H9 (cell line): Measurements from ENCODE around the gene ARL4C. TPM values are rescaled to one million over a fixed set of nuclear protein-coding genes. Genes with fewer than 3 reads are reported as not detected.

Source experiments
- DNase-seq: peaks from one replicate; pipeline ENCODE4 v3.0.0-alpha.2; 2017
- H2AFZ ChIP-seq: one replicate; pipeline ENCODE4 v1.6.1; 2013; ENCODE audit warnings: mild to moderate bottlenecking, low read length, control low read depth, moderate library complexity
- H2AK5ac ChIP-seq: 2 replicates; pipeline ENCODE4 v1.6.1; 2013; ENCODE audit warnings: low read length, control low read depth, mixed read lengths; ENCODE audit not compliant: insufficient read length
- H2BK120ac ChIP-seq: one replicate; pipeline ENCODE4 v1.6.1; 2013; ENCODE audit warnings: low read depth, mild to moderate bottlenecking, low read length, control low read depth, inconsistent platforms; ENCODE audit not compliant: poor library complexity, severe bottlenecking
- H2BK12ac ChIP-seq: 2 replicates; pipeline ENCODE4 v1.6.1; 2013; ENCODE audit warnings: low read length, control low read depth, mixed read lengths, low read depth; ENCODE audit not compliant: insufficient read length
- H2BK15ac ChIP-seq: 2 replicates; pipeline ENCODE4 v1.6.1; 2013; ENCODE audit warnings: low read depth, low read length, control low read depth
- H2BK20ac ChIP-seq: one replicate; pipeline ENCODE4 v1.6.1; 2013; ENCODE audit warnings: low read depth, mild to moderate bottlenecking, low read length, control low read depth, inconsistent platforms; ENCODE audit not compliant: poor library complexity, severe bottlenecking
- H2BK5ac ChIP-seq: 2 replicates; pipeline ENCODE4 v1.6.1; 2013; ENCODE audit warnings: low read length, control low read depth, mixed read lengths; ENCODE audit not compliant: insufficient read length
- H3K14ac ChIP-seq: 2 replicates; pipeline ENCODE4 v1.6.1; 2013; ENCODE audit warnings: low read length, control low read depth; ENCODE audit not compliant: insufficient read depth
- H3K18ac ChIP-seq: 2 replicates; pipeline ENCODE4 v1.6.1; 2013; ENCODE audit warnings: low read depth, mild to moderate bottlenecking, mixed read lengths, low read length, control low read depth; ENCODE audit not compliant: insufficient read length
- H3K23ac ChIP-seq: 2 replicates; pipeline ENCODE4 v1.6.1; 2013; ENCODE audit warnings: low read length, control low read depth, mixed read lengths, low read depth; ENCODE audit not compliant: insufficient read length
- H3K23me2 ChIP-seq: 2 replicates; pipeline ENCODE4 v1.6.1; 2013; ENCODE audit warnings: low read depth, mild to moderate bottlenecking, mixed read lengths, low read length, control low read depth; ENCODE audit not compliant: insufficient read length, poor library complexity, severe bottlenecking
- H3K27ac ChIP-seq: 2 replicates; pipeline ENCODE4 v1.5.1; 2013; ENCODE audit warnings: low read length, control low read depth, mixed read lengths, low read depth; ENCODE audit not compliant: insufficient read length
- H3K27me3 ChIP-seq: 2 replicates; pipeline ENCODE4 v1.6.1; 2013; ENCODE audit warnings: low read length, control low read depth, inconsistent platforms; ENCODE audit not compliant: insufficient read depth
- H3K4ac ChIP-seq: 2 replicates; pipeline ENCODE4 v1.6.1; 2013; ENCODE audit warnings: low read depth, mild to moderate bottlenecking, control low read depth, inconsistent platforms, low read length, moderate library complexity
- H3K4me1 ChIP-seq: 2 replicates; pipeline ENCODE4 v1.6.1; 2013; ENCODE audit warnings: low read length, control low read depth, inconsistent platforms; ENCODE audit not compliant: insufficient read depth
- H3K4me2 ChIP-seq: 2 replicates; pipeline ENCODE4 v1.6.1; 2013; ENCODE audit warnings: low read length, control low read depth, mixed read lengths; ENCODE audit not compliant: insufficient read length, insufficient read depth
- H3K56ac ChIP-seq: 2 replicates; pipeline ENCODE4 v1.6.1; 2013; ENCODE audit warnings: low read depth, mild to moderate bottlenecking, mixed read lengths, low read length, control low read depth; ENCODE audit not compliant: insufficient read length
- H3K79me1 ChIP-seq: 2 replicates; pipeline ENCODE4 v1.6.1; 2013; ENCODE audit warnings: low read depth, mild to moderate bottlenecking, moderate library complexity, low read length, control low read depth, inconsistent platforms; ENCODE audit not compliant: insufficient read depth, poor library complexity, severe bottlenecking
- H3K79me2 ChIP-seq: 2 replicates; pipeline ENCODE4 v1.6.1; 2013; ENCODE audit warnings: low read length, control low read depth, inconsistent platforms; ENCODE audit not compliant: insufficient read depth
- H3K9ac ChIP-seq: 2 replicates; pipeline ENCODE4 v1.6.1; 2013; ENCODE audit warnings: low read length, control low read depth, mixed read lengths; ENCODE audit not compliant: insufficient read length; ENCODE audit errors: extremely low read depth
- H3K9me3 ChIP-seq: one replicate; pipeline ENCODE4 v1.6.1; 2013; ENCODE audit warnings: low read depth, low read length, inconsistent platforms; ENCODE audit not compliant: control insufficient read depth
- H3T11ph ChIP-seq: one replicate; pipeline ENCODE4 v1.6.1; 2013; ENCODE audit warnings: mild to moderate bottlenecking, low read length, control low read depth, inconsistent platforms
- H4K20me1 ChIP-seq: one replicate; pipeline ENCODE4 v1.6.1; 2013; ENCODE audit not compliant: control insufficient read depth, insufficient read length, insufficient read depth
- H4K5ac ChIP-seq: 2 replicates; pipeline ENCODE4 v1.6.1; 2013; ENCODE audit warnings: low read depth, mild to moderate bottlenecking, mixed read lengths, low read length, control low read depth; ENCODE audit not compliant: insufficient read length
- H4K8ac ChIP-seq: replicated peaks from 2 replicates; pipeline ENCODE4 v1.6.1; 2013; ENCODE audit warnings: low read length, control low read depth, mixed read lengths, low read depth; ENCODE audit not compliant: insufficient read length
- H4K91ac ChIP-seq: 2 replicates; pipeline ENCODE4 v1.6.1; 2013; ENCODE audit warnings: low read depth, mild to moderate bottlenecking, moderate library complexity, mixed read lengths, low read length, control low read depth; ENCODE audit not compliant: insufficient read length
- H3K27ac Mint-ChIP-seq, 3 experiments: 2 replicates in 2 of 3; 3 replicates in 1 of 3; pipeline ENCODE4 v1.8.0; 2020 to 2021; ENCODE audit warnings: mixed read lengths in 3 of 3, mild to moderate bottlenecking in 1 of 3, moderate library complexity in 1 of 3
- H3K27me3 Mint-ChIP-seq: 2 replicates; pipeline ENCODE4 v1.8.0; 2021; ENCODE audit warnings: low read depth, mild to moderate bottlenecking, moderate library complexity, mixed read lengths
- H3K36me3 Mint-ChIP-seq, 3 experiments: 2 replicates in 2 of 3; 3 replicates in 1 of 3; pipeline ENCODE4 v1.8.0; 2020 to 2021; ENCODE audit warnings: low read depth in 3 of 3, mixed read lengths in 3 of 3; ENCODE audit not compliant: insufficient read depth in 1 of 3
- H3K4me1 Mint-ChIP-seq, 2 experiments: 2 replicates each; pipeline ENCODE4 v1.8.0; 2020; ENCODE audit warnings: mixed read lengths in 2 of 2
- H3K4me3 Mint-ChIP-seq, 2 experiments: 2 replicates in 1 of 2; 3 replicates in 1 of 2; pipeline ENCODE4 v1.8.0; 2020 to 2021; ENCODE audit warnings: mild to moderate bottlenecking in 2 of 2, mixed read lengths in 2 of 2, moderate library complexity in 1 of 2
- H3K9me3 Mint-ChIP-seq, 2 experiments: 2 replicates in 1 of 2; 3 replicates in 1 of 2; pipeline ENCODE4 v1.8.0; 2020; ENCODE audit warnings: mild to moderate bottlenecking in 2 of 2, mixed read lengths in 2 of 2, moderate library complexity in 1 of 2
- CTCF ChIP-seq: fragments of 200-600 bp; sonication (generic); conservative IDR thresholded peaks from 3 replicates; pipeline ENCODE4 v1.8.0; 2021; ENCODE audit warnings: antibody characterized with exemption, mild to moderate bottlenecking
- WGBS: extraction: QIAGEN DNeasy Blood & Tissue Kit; methylation state at CpG from one replicate; pipeline ENCODE4 v1.1.7; 2013; ENCODE audit warnings: missing lambda C conversion rate, low lambda C conversion rate, mixed read lengths; ENCODE audit not compliant: insufficient read length; ENCODE audit errors: extremely low coverage; 5-methylcytosine and 5-hydroxymethylcytosine counted together
- total RNA-seq: library from RNA; stranded (reverse); gene quantifications from 2 replicates; pipeline ENCODE4 v1.2.1, GENCODE V29; 2021

The ARL4C gene
- total RNA-seq, 1 experiment from 2014 or later, result 12.0 TPM

- Histone ChIP-seq H4K91ac (no peak overlapping the region), H2AK5ac (no peak overlapping the region), H3K9ac (no peak overlapping the region), H4K5ac (no peak overlapping the region), H3K56ac (no peak overlapping the region), H2BK12ac (no peak overlapping the region), H2BK15ac (no peak overlapping the region), H3K27ac (no peak overlapping the region), H3K4me2 (no peak overlapping the region), H3K79me1 (no peaks in the 10 kb centered on the region), H3K27me3 (no peaks in the 10 kb centered on the region), H3K79me2 (no peaks in the 10 kb centered on the region), H3K23ac (no peak overlapping the region), H4K20me1 (no peaks in the 10 kb centered on the region), H2BK5ac (no peak overlapping the region), H3K9me3 (no peaks in the 10 kb centered on the region), H3K4me1 (no peaks in the 10 kb centered on the region), H3K18ac (no peak overlapping the region), H2AFZ (no peak overlapping the region), H2BK20ac (no peak overlapping the region), H4K8ac (no peak overlapping the region), H3K14ac (no peak overlapping the region), H3K23me2 (no peaks in the 10 kb centered on the region), H3T11ph (no peak overlapping the region), H3K4ac (no peak overlapping the region), H2BK120ac (no peak overlapping the region)
- Mint-ChIP-seq H3K36me3 (no peaks in the 10 kb centered on the region; a peak in 1 of 7 replicates), H3K27ac (no peak overlapping the region), H3K4me1 (no peaks in the 10 kb centered on the region), H3K27me3 (no peaks in the 10 kb centered on the region), H3K4me3 (no peak overlapping the region), H3K9me3 (peaks cover 3% of the 10 kb centered on the region in 2 experiments; a peak in 3 of 5 replicates)
- WGBS, result no CpG with 5 or more reads among the region's 4 CpGs
- DNase-seq, result no peak
- no peak for TF ChIP-seq CTCF
Observed at GRCh38 chr2:234537929-234538328, 41.0 kb upstream of the ARL4C start.
